Prostate gland (tissue), 2 donors: Measurements from ENCODE around the gene FRMD5.

ENCODE experiments used
- POLR2A ChIP-seq: fragments of 450-650 bp; IDR thresholded peaks from one replicate; pipeline ENCODE4 v1.6.1; 2016; ENCODE audit warnings: antibody characterized with exemption, mild to moderate bottlenecking
- POLR2AphosphoS5 ChIP-seq: sonication (generic); formaldehyde crosslinking; IDR thresholded peaks from one replicate; pipeline ENCODE4 v1.6.1; 2017; ENCODE audit warnings: antibody characterized with exemption
- TF ChIP-seq, protein P1 (sequence below), 4 experiments: fragments of 200-600 bp in 2 of 4; fragments of 450-650 bp in 2 of 4; sonication (generic) in 2 of 4; IDR thresholded peaks; 1 replicate in 3 of 4; 2 replicates in 1 of 4; pipeline ENCODE4 v1.5.1; 2016 to 2019; ENCODE audit warnings: antibody characterized with exemption in 4 of 4, mild to moderate bottlenecking in 2 of 4, moderate library complexity in 2 of 4

DNA sequence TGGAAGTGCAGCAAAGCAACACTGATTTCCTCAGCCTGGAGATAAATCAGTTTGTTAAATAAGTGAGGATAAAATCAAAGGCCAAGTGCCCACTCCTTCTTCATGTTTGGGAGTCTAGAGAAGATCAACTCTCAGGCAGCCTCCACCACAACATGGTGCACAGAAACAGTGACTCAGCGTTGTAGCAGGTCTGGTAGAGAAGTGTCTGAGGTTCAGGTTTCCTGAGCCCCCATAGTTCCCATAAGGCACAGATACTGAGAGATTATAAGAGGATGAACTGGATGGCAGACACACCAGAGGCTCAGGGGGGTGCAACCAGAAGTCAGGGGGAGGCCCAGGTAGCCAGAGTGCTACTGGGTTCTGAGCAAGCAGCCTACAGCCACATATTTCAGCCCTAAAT lies 166.7 kb downstream of the FRMD5 start:
- TF ChIP-seq POLR2AphosphoS5 (no peak), POLR2A (no peak)
- TF ChIP-seq, protein P1, sequence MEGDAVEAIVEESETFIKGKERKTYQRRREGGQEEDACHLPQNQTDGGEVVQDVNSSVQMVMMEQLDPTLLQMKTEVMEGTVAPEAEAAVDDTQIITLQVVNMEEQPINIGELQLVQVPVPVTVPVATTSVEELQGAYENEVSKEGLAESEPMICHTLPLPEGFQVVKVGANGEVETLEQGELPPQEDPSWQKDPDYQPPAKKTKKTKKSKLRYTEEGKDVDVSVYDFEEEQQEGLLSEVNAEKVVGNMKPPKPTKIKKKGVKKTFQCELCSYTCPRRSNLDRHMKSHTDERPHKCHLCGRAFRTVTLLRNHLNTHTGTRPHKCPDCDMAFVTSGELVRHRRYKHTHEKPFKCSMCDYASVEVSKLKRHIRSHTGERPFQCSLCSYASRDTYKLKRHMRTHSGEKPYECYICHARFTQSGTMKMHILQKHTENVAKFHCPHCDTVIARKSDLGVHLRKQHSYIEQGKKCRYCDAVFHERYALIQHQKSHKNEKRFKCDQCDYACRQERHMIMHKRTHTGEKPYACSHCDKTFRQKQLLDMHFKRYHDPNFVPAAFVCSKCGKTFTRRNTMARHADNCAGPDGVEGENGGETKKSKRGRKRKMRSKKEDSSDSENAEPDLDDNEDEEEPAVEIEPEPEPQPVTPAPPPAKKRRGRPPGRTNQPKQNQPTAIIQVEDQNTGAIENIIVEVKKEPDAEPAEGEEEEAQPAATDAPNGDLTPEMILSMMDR (IDR thresholded peaks at IDR 0.05): no peak
